ENCODE measurements around the gene SPPL2A. TPM values are rescaled to one million over a fixed set of nuclear protein-coding genes. Genes with fewer than 3 reads are reported as not detected.

The SPPL2A gene
- total and polyA plus RNA-seq, 2 donors (not counting 3 experiments of a cell fraction or from before 2014, with no cell fraction given), result 38.8 to 88.7 TPM

GRCh38 chr15:50778086-50778485 is 12.6 kb upstream of the SPPL2A start:
- POLR2A ChIA-PET, result no interaction called here
- no peaks in the 10 kb centered on the region for H4K20me1 ChIP-seq (replicated peaks; ENCODE audit: control insufficient read depth, extremely low read depth, insufficient read depth, low read length)
- intact Hi-C loops (cut with micrococcal nuclease), result no loop called here

More at GRCh38 chr15:50778086-50778485, 12.6 kb upstream of the SPPL2A start:
- CTCF ChIA-PET, result interaction anchor here (0.7 kb wide), 1 partner anchor 99 kb away, joined by 3 read pairs; no protein-coding TSS in a partner anchor
- DNase-seq (ENCODE audit: low read depth, low spot score) (no peak), FAIRE-seq (no peak)
- Histone ChIP-seq H3K36me3 (ENCODE audit: control insufficient read depth in 2 of 2, extremely low read depth in 1 of 2, insufficient read depth in 2 of 2, low read length in 2 of 2) (no peaks in the 10 kb centered on the region), H3K79me2 (ENCODE audit: control insufficient read depth, insufficient read depth, low read length) (no peaks in the 10 kb centered on the region), H3K9me1 (replicated peaks; ENCODE audit: control insufficient read depth, extremely low read depth, insufficient read depth, low read length) (no peaks in the 10 kb centered on the region), H3K4me3 (replicated peaks in 1 of 3; ENCODE audit: insufficient read depth in 1 of 3, low read depth in 1 of 3, low read length in 3 of 3) (no peak overlapping the region), H3K4me1 (ENCODE audit: control insufficient read depth, extremely low read depth, insufficient read depth, low read length) (no peaks in the 10 kb centered on the region), H3K27ac (ENCODE audit: insufficient read depth, low read depth, low read length) (no peak overlapping the region), H3K4me2 (ENCODE audit: insufficient read depth, low read length) (no peak overlapping the region), H3K27me3 (ENCODE audit: control insufficient read depth in 2 of 2, insufficient read depth in 2 of 2, low read length in 2 of 2) (peaks cover 2 to 4% of the 10 kb centered on the region in 2 experiments), H3K9me3 (replicated peaks; ENCODE audit: control insufficient read depth, insufficient read depth, low read length) (no peaks in the 10 kb centered on the region), H3K9ac (replicated peaks; ENCODE audit: extremely low read depth, insufficient read depth, low read length) (no peak overlapping the region), H2AFZ (ENCODE audit: low read depth, low read length) (no peak overlapping the region)
- TF ChIP-seq POLR2AphosphoS5 (IDR thresholded peaks at IDR 0.05; ENCODE audit: insufficient read depth, low read depth, low read length) (no peak), GATA2 (IDR thresholded peaks at IDR 0.05; ENCODE audit: insufficient read depth, insufficient read length, low read depth, low read length) (no peak), JUN (IDR thresholded peaks at IDR 0.05; ENCODE audit: borderline replicate concordance, insufficient read depth, insufficient read length, low read depth) (no peak), FOS (IDR thresholded peaks at IDR 0.05; ENCODE audit: borderline replicate concordance, insufficient read depth, low read length) (no peak), POLR2A (IDR thresholded peaks at IDR 0.05; ENCODE audit: low read depth, low read length) (no peak), CTCF (IDR thresholded peaks at IDR 0.05; ENCODE audit: extremely low read depth in 1 of 2, insufficient read depth in 1 of 2, low read depth in 1 of 2, low read length in 2 of 2) (no peak), MYC (IDR thresholded peaks at IDR 0.05; ENCODE audit: low read depth, low read length) (no peak), EZH2 (IDR thresholded peaks at IDR 0.05; ENCODE audit: borderline replicate concordance, low read depth, low read length, severe bottlenecking) (no peak)
- TF ChIP-seq, protein P1, sequence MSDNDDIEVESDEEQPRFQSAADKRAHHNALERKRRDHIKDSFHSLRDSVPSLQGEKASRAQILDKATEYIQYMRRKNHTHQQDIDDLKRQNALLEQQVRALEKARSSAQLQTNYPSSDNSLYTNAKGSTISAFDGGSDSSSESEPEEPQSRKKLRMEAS (IDR thresholded peaks at IDR 0.05; ENCODE audit: insufficient read depth, insufficient read length), result no peak
- BruUV-seq (replicated peaks), result no TSS peak
- dilution Hi-C loops (cut with MboI; ENCODE audit: extremely low pct_ligation_motif_present, low sequenced_read_pairs), result no loop called here

Data from endothelial cell of umbilical vein (primary cell).